Thymus (tissue), 11 donors: Measurements from ENCODE around the gene SMIM24. TPM values are rescaled to one million over a fixed set of nuclear protein-coding genes. Genes with fewer than 3 reads are reported as not detected.

Experiments
- DNase-seq, 9 donors: peaks; one replicate each; pipeline ENCODE4 v3.0.0-alpha.2; 2013; ENCODE audit warnings: low spot score in 9 of 9, low read depth in 6 of 9, missing footprints in 1 of 9
- H3K27ac ChIP-seq, 2 donors: one replicate each; pipeline ENCODE4 v1.5.1; 2013; ENCODE audit warnings: control low read depth in 1 of 2, low read depth in 1 of 2, low read length in 1 of 2, mild to moderate bottlenecking in 1 of 2, moderate library complexity in 1 of 2
- H3K27me3 ChIP-seq, 2 donors: one replicate each; pipeline ENCODE4 v1.5.1; 2013; ENCODE audit warnings: low read length in 1 of 2; ENCODE audit not compliant: control insufficient read depth in 2 of 2, insufficient read depth in 1 of 2
- H3K36me3 ChIP-seq, 2 donors: one replicate each; pipeline ENCODE4 v1.5.1; 2013; ENCODE audit warnings: low read length in 1 of 2, mild to moderate bottlenecking in 1 of 2, moderate library complexity in 1 of 2; ENCODE audit not compliant: control insufficient read depth in 2 of 2, insufficient read depth in 2 of 2
- H3K4me1 ChIP-seq, 2 donors: one replicate each; pipeline ENCODE4 v1.5.1; 2013; ENCODE audit warnings: low read length in 2 of 2; ENCODE audit not compliant: control insufficient read depth in 2 of 2, insufficient read depth in 2 of 2
- H3K4me3 ChIP-seq, 2 donors: one replicate each; pipeline ENCODE4 v1.5.1; 2013; ENCODE audit warnings: low read length in 2 of 2, control low read depth in 1 of 2, mild to moderate bottlenecking in 1 of 2
- H3K9me3 ChIP-seq, 2 donors: one replicate each; pipeline ENCODE4 v1.5.1; 2013; ENCODE audit warnings: low read length in 1 of 2, mild to moderate bottlenecking in 1 of 2; ENCODE audit not compliant: control insufficient read depth in 2 of 2, insufficient read depth in 1 of 2
- WGBS: extraction: QIAGEN DNeasy Blood & Tissue Kit; methylation state at CpG from one replicate; pipeline ENCODE4 v1.1.7; 2013; 5-methylcytosine and 5-hydroxymethylcytosine counted together
- polyA plus RNA-seq: library from polyadenylated mRNA; stranded (reverse); fragments of 200-250 nt; gene quantifications from one replicate; pipeline ENCODE4 v1.2.3, GENCODE V29; 2013
- total RNA-seq: library from RNA; stranded (reverse); fragments of 120-200 nt; gene quantifications from one replicate; pipeline ENCODE4 v1.2.4, GENCODE V29; 2013
- donor health status: healthy.

SMIM24 gene
- total and polyA plus RNA-seq, 2 donors = 38.6 to 74.7 TPM

DNA sequence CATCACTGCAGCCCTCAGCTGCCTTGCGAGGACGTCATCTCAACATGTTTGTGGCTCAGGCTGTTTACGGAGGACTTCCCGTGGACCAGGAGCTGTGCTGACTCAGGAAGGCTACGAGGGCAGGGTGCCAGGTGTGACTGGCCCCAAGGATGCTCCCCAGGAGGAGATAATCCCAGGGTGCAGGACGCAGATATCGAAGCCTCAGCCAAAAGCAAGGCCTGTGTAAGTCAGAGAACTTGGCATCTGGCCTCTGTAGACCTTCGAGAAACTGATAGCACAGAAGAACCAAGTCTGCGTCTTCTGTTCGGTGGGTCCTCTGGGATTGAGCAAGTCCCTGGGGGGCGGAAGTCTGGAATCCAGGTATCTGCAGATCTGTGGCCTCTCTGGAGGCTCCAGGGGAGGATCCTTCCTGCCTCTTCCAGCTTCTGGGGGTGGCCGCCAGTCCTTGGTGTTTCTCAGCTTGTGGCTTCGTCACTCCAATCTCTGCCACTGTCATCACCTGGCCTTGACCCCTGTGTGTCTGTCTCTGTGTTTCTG is 22.8 kb upstream of the SMIM24 start:
- DNase-seq = no peak
- Histone ChIP-seq H3K9me3 (peaks cover 1 to 2% of the 10 kb centered on the region in 2 donors), H3K36me3 (peaks cover 0 to 3% of the 10 kb centered on the region in 2 donors), H3K27ac (no peak overlapping the region), H3K4me1 (peaks cover 12 to 40% of the 10 kb centered on the region in 2 donors), H3K4me3 (no peak overlapping the region), H3K27me3 (no peaks in the 10 kb centered on the region)
- 94% methylated on average over 13 of the region's 13 CpGs for WGBS

GRCh38 chr19:3501780-3502179 is 21.5 kb upstream of the SMIM24 start:
- 97% methylated on average over 3 of the region's 3 CpGs for WGBS
- Histone ChIP-seq H3K27me3 (no peaks in the 10 kb centered on the region), H3K9me3 (peaks cover 1 to 2% of the 10 kb centered on the region in 2 donors), H3K36me3 (peaks cover 0 to under 1% of the 10 kb centered on the region in 2 donors), H3K27ac (no peak overlapping the region), H3K4me1 (peaks cover 5 to 30% of the 10 kb centered on the region in 2 donors), H3K4me3 (no peak overlapping the region)
- DNase-seq = no peak

- peak within 1 kb of the TSS; percentile 67 to 82 for H3K4me3 ChIP-seq
- under 1% methylated on average over 52 of the region's 52 CpGs for WGBS
Measured at GRCh38 chr19:3500429-3501101, 20.2 kb upstream of the SMIM24 start, which contains the start of gene DOHH. Gene DOHH, minus strand, starts transcription at chr19:3500674. Its CDS starts 3,860 bp downstream, at chr19:3496814.

DNA sequence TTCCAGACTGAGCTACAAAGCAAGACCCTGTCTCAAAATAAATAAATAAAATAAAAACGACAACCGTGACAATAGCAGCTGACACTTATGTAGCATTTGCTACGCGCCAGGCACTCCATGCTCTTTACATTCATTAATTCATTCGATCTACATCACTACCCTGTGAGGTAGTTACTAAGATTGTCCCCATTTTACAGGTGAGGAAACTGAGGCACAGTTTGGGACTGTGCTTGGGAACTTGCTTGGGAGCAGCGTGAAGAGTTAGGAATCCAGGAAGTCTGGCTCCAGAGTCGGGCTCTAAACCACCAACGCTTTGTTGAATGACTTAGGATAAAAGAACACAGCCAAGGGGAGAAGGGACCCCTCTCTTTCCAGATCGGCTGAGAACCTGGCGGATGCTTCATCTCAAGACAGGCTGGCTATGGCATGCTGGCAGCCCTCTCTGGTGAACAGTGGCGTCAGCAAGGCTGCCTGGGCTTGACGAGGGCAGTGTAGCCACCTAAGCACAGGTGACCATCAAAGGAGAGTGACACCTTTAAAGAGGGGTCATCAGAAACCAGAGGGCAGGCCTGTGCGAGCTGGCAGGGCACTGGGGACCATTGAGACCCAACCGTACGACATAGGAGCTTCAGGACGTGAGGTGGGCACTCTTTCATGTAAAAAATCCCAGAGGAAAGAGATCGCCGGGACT is 19.6 kb upstream of the SMIM24 start:
- peaks cover 0 to 2% of the 10 kb centered on the region in 2 donors for H3K9me3 ChIP-seq
- peak overlapping the region; percentile 2 to 89 for H3K27ac ChIP-seq

More at GRCh38 chr19:3500429-3501101, 20.2 kb upstream of the SMIM24 start, which contains the start of gene DOHH:
- Histone ChIP-seq H3K36me3 (peaks cover 8 to 9% of the 10 kb centered on the region in 2 donors), H3K27ac (peak within 1 kb of the TSS; percentile 89), H3K27me3 (no peaks in the 10 kb centered on the region), H3K9me3 (peaks cover 0 to 2% of the 10 kb centered on the region in 2 donors), H3K4me1 (peaks cover 5 to 25% of the 10 kb centered on the region in 2 donors)
- peak; percentile 92 to 99 (median 97) for DNase-seq

GRCh38 chr19:3497757-3498520 is 17.6 kb upstream of the SMIM24 start:
- no peak overlapping the region for H3K4me3 ChIP-seq
- H3K27ac ChIP-seq = no peak overlapping the region
- H3K36me3 ChIP-seq = peaks cover 19 to 21% of the 10 kb centered on the region in 2 donors
- no peak for DNase-seq
- 97% methylated on average over 5 of the region's 5 CpGs for WGBS
- H3K27me3 ChIP-seq = no peaks in the 10 kb centered on the region
- H3K4me1 ChIP-seq = peaks cover 10 to 27% of the 10 kb centered on the region in 2 donors
- peaks cover 0 to 2% of the 10 kb centered on the region in 2 donors for H3K9me3 ChIP-seq

More for the DNA sequence above, 19.6 kb upstream of the SMIM24 start:
- no peak for DNase-seq
- WGBS = 32% methylated on average over 18 of the region's 18 CpGs
- Histone ChIP-seq H3K4me3 (peak overlapping the region; percentile 67 to 82), H3K36me3 (peaks cover 13% of the 10 kb centered on the region in 2 donors), H3K27me3 (no peaks in the 10 kb centered on the region), H3K4me1 (peaks cover 5 to 19% of the 10 kb centered on the region in 2 donors)

GRCh38 chr19:3496392-3497273 is 16.3 kb upstream of the SMIM24 start:
- no peaks in the 10 kb centered on the region for H3K27me3 ChIP-seq
- WGBS = 98% methylated on average over 32 of the region's 32 CpGs
- no peak overlapping the region for H3K4me3 ChIP-seq
- no peak for DNase-seq
- H3K27ac ChIP-seq = no peak overlapping the region
- H3K4me1 ChIP-seq = peaks cover 10 to 27% of the 10 kb centered on the region in 2 donors
- H3K36me3 ChIP-seq = peaks cover 27 to 33% of the 10 kb centered on the region in 2 donors
- H3K9me3 ChIP-seq = peaks cover 0 to 2% of the 10 kb centered on the region in 2 donors

GRCh38 chr19:3494559-3494958 is 14.2 kb upstream of the SMIM24 start:
- Histone ChIP-seq H3K4me1 (peaks cover 5 to 14% of the 10 kb centered on the region in 2 donors), H3K27ac (peak overlapping the region; percentile 53 to 86), H3K27me3 (no peaks in the 10 kb centered on the region), H3K9me3 (no peaks in the 10 kb centered on the region), H3K4me3 (no peak overlapping the region), H3K36me3 (peaks cover 27 to 45% of the 10 kb centered on the region in 2 donors)
- 55% methylated on average over 18 of the region's 18 CpGs for WGBS
- peak in 4 of 9 donors; percentile 62 to 82 (median 66) for DNase-seq

GRCh38 chr19:3494051-3494450 is 13.7 kb upstream of the SMIM24 start:
- DNase-seq = peak in 3 of 9 donors; percentile 52 to 64 (median 53)
- Histone ChIP-seq H3K4me1 (peaks cover 5 to 12% of the 10 kb centered on the region in 2 donors), H3K27me3 (no peaks in the 10 kb centered on the region), H3K36me3 (peaks cover 27 to 45% of the 10 kb centered on the region in 2 donors), H3K27ac (peak overlapping the region; percentile 53 to 86), H3K4me3 (no peak overlapping the region), H3K9me3 (no peaks in the 10 kb centered on the region)
- WGBS = 83% methylated on average over 15 of the region's 15 CpGs
